Stimulated activated CD4-positive, alpha-beta T cell treated with anti-CD3 and anti-CD28 coated beads, Interleukin-2, amount 100 ng/mL, for 24 hours (primary cell): ENCODE data around the gene KIAA0586.
A peak's percentile ranks its signal among the peaks of the same experiment; 100 is the strongest.
"Not testable (repeated sequence)": the region's sequence is repeated elsewhere in the genome, so short reads cannot be mapped to it uniquely, and the experiment has no call there.

ENCODE experiments used
- DNase-seq, 2 donors: peaks; one replicate each; pipeline ENCODE4 v3.0.0-alpha.2; 2020

The KIAA0586 gene

DNA sequence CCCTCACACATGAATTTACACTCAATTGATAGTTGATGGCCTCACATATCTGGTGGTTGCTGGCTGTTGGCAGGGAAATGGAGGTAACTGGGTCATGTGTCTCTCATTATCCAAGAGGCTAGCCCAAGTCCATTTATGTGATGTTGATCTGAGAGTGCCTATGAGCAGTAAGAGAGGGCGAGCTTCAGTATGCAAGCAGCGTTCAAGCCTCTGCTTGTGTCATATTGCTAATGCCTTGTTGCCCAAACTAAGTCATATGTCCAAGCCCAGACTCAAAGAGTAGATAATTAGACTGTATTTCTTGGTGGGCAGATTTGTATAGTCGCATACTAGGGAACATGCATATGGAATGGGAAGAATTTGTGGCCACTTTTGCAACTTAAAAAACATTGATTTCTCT, 126.4 kb downstream of the KIAA0586 start:
- no peak for DNase-seq

DNA sequence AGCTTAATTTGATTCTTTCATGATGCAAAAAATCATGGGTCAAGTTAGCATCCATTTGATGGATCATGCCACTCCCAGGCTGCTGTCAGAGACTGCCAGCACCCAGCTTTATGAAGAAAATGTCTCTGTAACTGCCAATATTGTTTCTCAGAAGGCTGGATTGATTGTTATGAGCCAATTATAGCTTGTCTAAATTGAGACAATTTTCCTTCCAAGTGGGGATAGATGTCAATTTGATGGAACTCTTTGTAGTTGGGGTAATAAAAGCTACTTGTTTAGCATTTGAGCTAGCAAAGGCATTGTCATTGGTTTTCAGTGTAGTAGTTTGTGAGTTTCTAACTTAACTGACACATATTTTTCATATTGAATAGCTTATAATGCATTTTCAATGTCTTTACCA, 128.1 kb downstream of the KIAA0586 start:
- no peak for DNase-seq

DNA sequence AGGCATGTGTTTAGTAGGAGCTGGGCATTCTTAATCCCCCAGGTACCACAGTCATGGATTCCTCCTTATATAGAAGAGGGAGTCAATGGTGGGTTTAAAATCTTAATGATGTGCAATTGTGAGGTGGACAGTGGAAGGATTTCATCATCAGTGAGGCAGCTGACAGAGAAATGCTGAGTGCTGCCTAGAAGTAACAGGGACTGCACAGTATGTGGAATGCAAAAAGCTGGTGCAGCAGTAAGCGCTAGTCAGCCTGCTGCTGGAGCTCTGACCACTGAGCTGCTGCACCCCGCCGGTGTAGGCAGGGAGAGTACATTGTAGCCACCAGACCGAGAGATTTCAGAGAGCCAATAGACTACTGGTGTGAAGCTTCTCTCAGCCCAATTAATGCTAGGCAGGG, 129.7 kb downstream of the KIAA0586 start:
- DNase-seq = no peak

DNA sequence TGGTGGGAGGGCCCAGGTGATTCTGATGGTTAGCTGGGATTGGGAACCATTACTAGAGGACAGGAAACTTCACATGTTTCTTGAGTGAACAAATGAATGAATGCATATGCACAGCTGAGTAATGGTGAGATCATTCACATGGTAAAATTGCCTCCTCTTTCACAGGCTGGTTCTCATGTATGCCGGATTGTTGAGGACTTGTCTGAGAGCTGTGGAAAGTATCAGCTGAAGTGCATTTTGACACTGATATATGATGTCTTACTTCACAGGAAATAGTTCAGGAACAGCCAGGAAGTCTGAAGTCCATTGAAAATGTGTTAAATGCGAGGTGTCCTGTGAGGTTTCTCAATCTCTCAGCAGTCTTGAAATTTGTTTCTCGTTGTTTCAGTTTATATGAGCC, 132.7 kb downstream of the KIAA0586 start:
- DNase-seq = no peak

DNA sequence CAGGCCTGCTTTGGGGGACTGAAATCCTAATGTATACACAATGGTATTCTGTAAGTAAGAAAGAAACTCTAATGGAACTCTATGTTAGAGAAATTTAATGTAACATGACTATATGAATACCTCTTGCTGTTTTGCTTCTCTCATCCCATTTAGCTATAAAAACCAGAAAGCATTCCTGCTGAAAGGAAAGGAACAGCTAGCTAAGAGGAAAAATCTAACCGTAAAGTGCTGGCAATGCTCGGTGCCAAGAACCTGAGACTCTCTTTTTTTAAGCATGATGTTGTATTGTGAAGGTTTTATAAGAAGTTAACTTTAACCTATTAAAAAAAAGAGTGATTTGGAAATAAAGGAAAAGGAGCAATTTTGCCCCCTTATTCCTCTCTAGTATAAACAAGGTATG, 134.6 kb downstream of the KIAA0586 start:
- no peak for DNase-seq

DNA sequence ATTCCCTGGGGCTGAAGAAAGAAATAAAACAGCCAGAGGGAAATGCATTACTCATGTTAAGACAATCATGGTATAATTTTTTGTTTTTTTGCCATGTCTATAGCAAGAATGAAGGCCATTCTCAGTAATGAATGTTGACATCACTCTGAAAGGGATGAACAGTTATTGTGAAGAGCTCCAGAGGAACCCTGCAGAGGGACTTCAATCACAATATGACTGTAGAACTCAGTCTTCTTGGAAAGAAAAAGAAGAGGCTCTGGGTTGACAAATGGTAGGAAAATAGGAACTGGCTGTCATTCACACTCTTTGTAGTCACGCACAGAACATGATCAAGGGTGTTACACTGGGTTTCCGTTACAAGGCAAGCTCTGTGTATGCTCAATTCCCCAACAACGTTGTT, 136.5 kb downstream of the KIAA0586 start:
- no peak for DNase-seq

DNA sequence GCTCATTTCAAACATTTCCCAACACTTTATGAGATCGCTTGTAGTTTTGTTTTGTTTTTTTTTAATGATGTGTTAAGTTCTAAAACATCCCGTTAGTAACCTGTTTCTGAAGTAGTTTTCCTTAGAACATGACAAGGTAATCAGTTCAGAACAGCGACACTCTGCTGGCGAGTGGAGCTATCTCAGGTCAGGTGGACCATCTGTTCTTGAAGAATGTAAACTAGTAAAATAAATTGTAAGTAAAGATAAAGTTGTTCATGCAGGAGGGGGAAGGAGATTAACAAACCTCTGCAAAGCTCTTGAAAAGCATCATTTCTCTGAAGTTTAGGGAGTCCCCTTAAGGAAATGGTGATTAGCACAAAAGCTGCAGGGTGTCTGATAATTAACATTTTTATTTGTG, 138.3 kb downstream of the KIAA0586 start:
- no peak for DNase-seq

DNA sequence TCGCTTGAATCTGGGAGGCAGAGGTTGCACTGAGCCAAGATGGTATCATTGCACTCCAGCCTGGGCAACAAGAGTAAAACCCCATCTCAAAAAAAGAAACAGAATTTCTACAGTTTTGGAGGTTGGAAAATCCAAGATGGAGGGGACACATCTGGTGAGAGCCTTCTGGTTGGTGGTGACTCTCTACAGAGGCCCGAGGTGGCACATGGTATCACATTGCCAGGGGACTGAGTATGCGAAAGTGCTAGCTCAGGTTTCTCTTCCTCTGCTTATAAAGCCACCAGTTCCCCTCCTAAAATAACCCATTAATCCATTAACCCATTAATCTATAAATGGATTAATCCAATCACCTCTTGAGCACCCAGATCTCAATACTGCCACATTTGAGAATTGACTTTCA, 139.5 kb downstream of the KIAA0586 start:
- DNase-seq = no peak

DNA sequence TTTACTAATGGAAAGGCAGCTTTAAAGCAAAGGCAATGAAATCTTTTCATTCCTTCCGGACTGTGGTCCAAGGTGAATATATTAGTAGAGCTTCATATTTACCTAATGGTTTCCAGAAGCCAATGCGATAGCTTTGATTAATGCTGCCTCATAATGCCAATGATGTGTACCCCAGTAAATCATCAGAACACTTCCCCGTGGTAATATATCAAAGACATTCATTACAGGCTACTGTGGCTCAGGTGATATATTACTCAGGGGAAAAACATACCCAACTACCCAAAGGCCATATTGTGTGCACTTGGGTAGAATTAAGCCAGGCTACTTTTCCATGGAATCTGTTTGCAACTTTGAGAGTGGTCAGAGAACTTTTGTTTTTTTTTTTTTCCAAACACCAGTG, 140.8 kb downstream of the KIAA0586 start:
- no peak for DNase-seq

DNA sequence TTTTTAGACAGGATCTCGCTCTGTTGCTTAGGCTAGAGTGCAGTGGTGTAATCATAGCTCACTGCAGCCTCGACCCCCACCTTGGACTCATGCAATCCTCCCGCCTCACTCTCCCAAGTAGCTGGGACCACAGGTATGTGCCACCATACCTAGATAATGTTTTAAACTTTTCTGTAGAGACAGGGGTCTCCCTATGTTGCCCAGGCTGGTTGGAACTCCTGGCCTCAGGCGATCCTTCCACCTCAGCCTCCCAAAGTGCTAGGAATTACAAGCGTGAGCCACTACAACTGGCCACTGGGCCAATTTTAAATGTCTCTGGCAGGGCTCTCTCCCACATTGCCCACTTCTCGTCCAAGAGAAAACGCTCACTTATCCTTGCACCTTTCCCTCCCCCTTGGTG, 143.7 kb downstream of the KIAA0586 start:
- DNase-seq = no peak

DNA sequence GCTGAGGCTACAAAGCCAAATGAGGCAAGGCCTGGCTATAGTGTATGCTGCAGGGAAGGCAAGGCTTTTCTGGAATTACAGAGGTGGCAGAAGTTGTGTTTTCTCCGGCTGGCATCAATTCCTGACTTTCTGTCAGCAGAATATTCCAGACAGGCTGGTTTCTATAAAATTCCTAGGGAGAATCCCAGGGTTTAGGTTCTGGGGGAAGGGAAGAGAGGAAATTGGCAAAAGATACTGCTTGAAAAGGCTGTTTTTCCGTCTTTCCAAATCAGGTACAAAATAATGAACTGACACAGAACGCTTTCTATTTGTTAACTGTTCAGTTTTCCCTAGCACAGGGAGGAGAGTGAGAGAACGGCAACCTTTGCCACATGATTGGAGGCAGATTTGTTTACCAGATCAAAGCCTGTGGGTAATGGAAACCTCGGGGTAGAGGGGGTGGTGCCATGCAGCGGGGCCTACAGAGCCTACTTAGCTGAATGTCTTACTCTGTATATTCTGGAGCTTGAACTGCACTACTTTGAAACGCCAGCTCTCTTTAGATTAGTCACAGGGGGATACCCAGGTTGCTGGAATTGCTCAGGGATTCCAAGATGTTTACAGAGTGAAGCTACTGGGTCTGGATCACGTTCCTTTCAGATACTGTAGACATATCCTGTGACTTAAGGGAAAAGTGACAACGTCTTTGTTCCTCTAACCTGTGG, 144.4 kb downstream of the KIAA0586 start:
- peak; percentile 40 to 56 for DNase-seq

DNA sequence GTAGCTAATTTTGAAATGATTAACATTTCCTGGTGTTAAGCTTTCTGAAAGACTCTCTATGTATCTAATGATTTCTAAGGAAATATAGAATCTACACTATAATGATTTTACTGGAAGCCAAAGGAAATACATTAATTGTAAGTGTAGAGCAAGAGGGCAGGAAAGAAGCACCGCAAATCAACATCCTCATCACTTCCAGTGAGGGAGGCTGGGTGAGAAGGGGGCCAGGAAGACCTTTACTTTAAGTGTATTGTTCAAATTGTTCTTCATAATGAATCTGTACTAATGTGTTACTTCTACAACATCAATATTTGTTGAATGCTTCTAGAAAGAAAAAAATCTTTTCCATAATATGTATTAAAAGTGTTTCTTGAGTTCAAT, 144.9 kb downstream of the KIAA0586 start:
- DNase-seq = no peak

DNA sequence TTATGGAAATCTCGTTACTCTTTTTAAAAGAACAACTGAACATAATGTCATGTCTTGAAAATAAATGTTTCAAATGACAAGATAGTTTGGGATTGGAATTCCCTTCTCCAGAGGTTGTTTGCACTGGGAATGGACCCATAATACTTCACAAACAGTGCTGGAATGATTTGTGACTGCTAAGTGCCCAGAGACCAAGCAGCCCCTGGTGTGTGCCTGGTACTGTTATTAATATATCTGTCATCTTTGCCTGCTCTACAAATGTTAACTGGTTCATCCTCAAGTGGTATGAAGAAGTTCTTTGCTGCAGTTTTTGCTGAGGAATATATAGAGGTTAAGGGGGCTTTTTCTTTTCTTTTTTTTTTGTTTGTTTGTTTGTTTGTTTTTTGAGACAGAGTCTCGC, 145.3 kb downstream of the KIAA0586 start:
- DNase-seq = no peak

DNA sequence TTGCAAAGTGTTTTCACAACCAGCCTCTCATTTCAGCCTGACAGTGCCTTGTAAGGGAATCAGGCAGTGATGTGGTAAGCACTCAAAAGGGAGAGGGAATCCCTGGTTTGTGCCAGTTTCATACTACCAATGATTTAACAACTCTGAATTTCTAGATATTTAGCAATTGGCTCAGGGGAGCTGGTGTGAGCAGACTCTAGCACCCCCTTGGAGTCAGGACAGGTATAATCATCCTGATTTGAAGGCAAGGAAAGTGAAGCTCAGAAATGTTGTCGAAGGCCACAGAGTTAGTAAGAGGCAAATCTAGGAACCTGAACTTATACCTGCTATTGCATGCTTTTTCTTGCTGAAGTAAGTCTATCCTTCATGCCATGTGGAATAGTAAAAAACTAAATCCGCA, 147.1 kb downstream of the KIAA0586 start:
- no peak for DNase-seq

DNA sequence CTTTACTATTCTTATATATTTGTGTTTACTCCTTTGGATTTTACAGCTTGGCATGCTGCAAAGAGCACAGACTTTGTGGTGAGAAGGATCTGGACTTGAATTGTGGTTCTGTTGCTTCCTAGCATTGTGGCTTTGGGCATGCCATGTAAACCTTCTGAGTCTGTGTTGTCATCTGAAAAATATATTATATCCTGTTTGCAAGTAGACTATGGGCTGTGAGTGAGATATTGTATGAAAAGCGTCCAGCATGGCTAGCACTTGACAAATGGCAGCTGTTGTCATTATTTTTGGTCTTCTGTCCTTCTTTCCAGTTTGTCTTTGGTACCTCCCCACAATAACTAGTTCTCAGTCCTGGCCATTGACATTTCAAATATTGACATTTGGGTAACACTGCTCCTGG, 148.4 kb downstream of the KIAA0586 start:
- no peak for DNase-seq

DNA sequence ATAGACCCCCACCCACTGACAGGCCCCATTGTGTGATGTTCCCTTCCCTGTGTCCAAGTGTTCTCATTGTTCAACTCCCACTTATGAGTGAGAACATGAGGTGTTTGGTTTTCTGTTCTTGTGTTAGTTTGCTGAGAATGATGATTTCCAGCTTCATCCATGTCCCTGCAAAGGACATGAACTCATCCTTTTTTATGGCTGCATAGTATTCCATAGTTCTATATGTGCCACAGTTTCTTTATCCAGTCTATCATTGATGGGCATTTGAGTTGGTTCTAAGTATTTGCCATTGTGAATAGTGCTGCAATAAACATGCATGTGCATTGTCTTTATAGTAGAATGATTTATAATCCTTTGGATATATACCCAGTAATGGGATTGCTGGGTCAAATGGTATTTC, 152.5 kb downstream of the KIAA0586 start:
- DNase-seq = not testable (repeated sequence)

DNA sequence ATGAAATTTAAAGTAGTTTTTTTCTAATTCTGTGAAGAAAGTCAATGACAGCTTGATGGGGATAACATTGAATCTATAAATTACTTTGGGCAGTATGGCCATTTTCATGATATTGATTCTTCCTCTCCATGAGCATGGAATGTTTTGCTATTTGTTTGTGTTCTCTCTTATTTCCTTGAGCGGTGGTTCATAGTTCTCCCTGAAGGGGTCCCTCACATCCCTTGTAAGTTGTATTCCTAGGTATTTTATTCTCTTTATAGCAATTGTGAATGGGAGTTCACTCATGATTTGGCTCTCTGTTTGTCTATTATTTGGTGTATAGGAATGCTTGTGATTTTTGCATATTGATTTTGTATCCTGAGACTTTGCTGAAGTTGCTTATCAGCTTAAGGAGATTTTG, 153.9 kb downstream of the KIAA0586 start:
- not testable (repeated sequence) for DNase-seq

DNA sequence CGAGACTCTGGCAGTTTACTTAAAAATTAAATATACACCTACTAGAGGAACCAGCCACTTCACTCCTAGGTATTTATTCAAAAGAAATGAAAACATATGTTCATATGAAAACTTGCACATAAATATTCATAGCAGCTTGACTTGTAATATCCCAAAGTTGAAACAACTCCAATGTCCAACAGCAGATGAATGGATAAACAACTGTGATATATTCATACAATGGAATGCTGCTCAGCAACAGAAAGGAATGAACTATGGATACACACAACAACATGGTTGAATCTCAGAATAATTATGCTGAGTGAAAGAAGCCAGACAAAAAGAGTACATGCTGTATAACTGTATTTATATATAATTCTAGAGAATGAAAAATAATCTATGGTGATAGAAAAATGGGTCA, 156.9 kb downstream of the KIAA0586 start:
- no peak for DNase-seq

DNA sequence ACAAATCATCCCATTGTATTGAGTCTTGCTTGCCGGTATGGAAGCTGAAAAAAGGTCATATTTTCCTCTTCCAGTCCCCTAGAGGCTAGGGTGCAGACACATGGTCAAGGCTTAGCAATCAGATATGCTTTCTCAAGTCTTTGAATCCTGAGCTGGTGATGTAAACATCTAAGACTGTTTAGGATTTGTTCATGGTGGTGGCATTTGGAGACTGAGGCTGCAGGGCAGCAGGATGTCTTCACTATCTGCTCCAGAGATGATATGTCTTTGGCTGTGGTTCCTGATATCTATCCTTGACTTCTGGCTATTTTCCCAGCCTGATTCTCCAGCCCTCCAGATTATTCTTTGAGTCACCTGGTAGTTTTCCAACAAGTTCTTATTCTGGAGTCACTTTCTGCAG, 159.8 kb downstream of the KIAA0586 start:
- no peak for DNase-seq

DNA sequence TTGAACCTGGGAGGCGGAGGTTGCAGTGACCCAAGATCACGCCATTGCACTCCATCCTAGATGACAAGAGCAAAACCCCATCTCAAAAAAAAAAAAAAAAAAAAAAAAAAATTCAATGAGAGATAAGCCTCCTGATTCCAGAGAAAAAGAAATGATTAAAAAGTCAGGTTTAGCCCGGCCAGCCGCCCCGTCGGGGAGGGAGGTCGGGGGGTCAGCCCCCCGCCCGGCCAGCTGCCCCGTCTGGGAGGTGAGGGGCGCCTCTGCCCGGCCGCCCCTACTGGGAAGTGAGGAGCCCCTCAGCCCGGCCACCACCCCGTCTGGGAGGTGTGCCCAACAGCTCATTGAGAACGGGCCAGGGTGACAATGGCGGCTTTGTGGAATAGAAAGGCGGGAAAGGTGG, 160.8 kb downstream of the KIAA0586 start:
- not testable (repeated sequence) for DNase-seq

DNA sequence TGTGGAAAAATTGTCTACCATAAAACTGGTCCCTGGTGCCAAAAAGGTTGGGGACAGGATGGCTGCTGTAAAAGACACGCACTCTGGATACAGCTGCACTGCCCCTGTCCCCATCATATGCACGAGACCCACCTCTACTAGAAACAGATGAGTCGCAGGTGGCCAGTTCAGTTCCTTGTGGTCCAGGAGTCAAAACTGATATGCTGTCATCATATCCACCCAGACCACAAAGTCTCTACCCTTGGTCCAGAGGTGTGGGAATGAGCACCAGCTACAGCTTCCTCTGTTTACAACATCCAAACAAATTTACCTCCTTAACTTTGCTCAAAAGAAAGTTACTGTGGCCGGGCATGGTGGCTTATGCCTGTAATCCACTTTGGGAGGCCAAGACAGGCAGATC, 166.5 kb downstream of the KIAA0586 start:
- DNase-seq = no peak

DNA sequence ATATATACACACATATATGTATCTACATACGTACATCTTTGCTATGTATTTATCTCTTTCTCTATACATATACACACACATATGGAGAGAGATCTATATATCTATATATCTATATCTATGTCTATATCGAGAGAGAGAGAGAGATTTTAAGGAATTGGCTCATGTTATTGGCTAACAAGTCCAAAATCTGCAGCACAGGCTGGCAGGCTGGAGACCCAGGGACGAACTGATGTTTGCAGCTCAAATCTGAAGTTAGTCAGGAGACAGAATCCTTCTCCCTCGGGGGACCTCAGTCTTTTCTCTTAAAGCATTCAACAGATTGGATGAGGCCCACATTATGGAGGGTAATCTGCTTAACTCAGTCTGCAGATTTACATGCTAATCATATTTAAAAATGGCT, 169.5 kb downstream of the KIAA0586 start:
- no peak for DNase-seq

DNA sequence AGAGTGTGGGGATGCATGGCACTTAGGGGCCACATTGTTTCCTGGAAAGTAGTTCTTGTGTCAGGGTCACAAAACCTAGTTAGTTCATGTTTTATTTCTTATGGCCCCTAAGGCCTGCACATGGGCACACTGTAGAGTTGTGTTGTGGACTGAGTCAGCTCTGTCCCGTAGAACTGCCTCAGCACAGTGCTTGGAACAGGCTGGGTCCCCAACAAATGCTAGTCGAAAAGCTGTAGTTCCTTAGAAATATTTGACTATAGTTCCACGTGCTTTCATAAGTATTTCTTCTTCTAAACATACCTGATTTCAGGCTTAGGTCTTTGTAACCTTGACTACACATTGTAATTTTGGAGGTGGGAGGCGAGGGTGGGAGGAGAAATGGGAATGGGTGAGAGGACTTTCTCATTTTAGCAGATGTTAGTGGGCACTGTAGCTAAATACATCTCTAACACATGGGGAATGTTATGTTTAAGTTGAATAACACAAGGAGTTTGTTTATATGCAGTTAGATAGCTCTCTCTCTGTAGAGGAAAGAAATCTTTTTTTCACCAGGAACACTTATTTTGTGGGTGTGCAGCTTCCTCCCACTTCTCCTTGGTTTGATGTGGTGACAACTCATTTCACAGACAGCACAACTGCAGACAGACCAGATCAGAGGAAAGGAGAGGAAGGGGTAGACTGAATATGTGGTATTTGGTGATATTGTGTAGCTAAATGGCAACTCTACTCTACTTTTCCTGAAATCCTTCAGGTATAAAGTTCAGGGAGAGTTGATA, 170.7 kb downstream of the KIAA0586 start:
- DNase-seq = no peak

DNA sequence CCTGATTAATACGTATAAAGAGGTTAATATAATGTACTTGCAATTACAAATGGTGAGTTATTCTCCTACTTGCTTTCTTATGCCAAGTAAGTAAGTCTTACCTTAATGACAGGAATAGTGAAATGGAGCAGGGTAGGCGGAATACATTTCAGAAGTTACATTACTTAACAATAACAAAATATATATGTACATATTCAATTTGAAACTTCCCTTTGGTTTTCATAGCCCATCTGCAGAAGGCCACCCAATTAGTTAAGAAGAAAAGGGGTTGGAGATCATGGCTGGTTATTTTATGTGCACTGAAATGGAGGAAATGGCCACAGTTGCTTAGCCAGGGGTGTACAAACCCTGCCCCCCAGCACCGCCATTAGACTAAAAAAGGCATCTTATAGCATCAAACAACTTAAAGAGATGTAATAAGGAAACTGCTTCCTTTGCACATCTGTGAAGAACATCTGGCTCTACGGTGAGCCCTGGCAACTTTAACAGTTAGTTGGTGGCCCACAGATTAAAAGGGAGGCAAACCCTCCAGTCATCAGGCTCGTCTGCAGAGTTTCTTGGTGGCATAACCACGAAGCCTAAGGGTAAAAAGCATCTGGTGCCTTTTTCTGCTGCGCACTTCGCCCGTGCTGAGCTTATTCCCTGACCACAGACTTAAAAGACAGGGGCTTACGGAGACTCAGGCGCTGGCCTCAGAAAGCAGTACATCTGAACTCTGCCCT, 171.4 kb downstream of the KIAA0586 start:
- no peak for DNase-seq
